Fibroblast of pulmonary artery (primary cell): ENCODE data around the gene FBXO17.
"Not testable (repeated sequence)": the region's sequence is repeated elsewhere in the genome, so short reads cannot be mapped to it uniquely, and the experiment has no call there.

Experiments used
- DNase-seq: peaks from one replicate; pipeline ENCODE4 v3.0.0-alpha.2; 2010; ENCODE audit warnings: low read depth
- H3K4me3 ChIP-seq: replicated peaks from 2 replicates; pipeline ENCODE4 v1.5.1; 2011; ENCODE audit warnings: low read depth, mild to moderate bottlenecking, control low read depth, low read length, moderate library complexity
- CTCF ChIP-seq: IDR thresholded peaks from 2 replicates; pipeline ENCODE4 v1.5.1; 2011; ENCODE audit warnings: mild to moderate bottlenecking, control low read depth, low read length, inconsistent platforms; ENCODE audit errors: missing control alignments

FBXO17 gene

GRCh38 chr19:39009001-39009400 lies 33.5 kb upstream of the FBXO17 start:
- DNase-seq: no peak
- TF ChIP-seq CTCF: no peak

GRCh38 chr19:39008137-39008536 lies 32.6 kb upstream of the FBXO17 start:
- TF ChIP-seq CTCF: no peak
- DNase-seq: no peak

More at GRCh38 chr19:39009001-39009400, 33.5 kb upstream of the FBXO17 start:
- H3K4me3 ChIP-seq: no peak overlapping the region

GRCh38 chr19:39007096-39007495 lies 31.6 kb upstream of the FBXO17 start:
- no peak overlapping the region for H3K4me3 ChIP-seq
- TF ChIP-seq CTCF: no peak
- DNase-seq: no peak

More at GRCh38 chr19:39008137-39008536, 32.6 kb upstream of the FBXO17 start:
- H3K4me3 ChIP-seq: no peak overlapping the region

- DNase-seq: no peak
- no peak overlapping the region for H3K4me3 ChIP-seq
- TF ChIP-seq CTCF: no peak
Observed at GRCh38 chr19:39004403-39004802, 28.9 kb upstream of the FBXO17 start.

GRCh38 chr19:39003796-39004195 lies 28.3 kb upstream of the FBXO17 start:
- no peak for DNase-seq
- H3K4me3 ChIP-seq: no peak overlapping the region
- no peak for TF ChIP-seq CTCF

GRCh38 chr19:39003188-39003587 lies 27.6 kb upstream of the FBXO17 start:
- DNase-seq: no peak
- TF ChIP-seq CTCF: no peak
- no peak overlapping the region for H3K4me3 ChIP-seq

- no peak overlapping the region for H3K4me3 ChIP-seq
- no peak for TF ChIP-seq CTCF
- DNase-seq: no peak
Observed at GRCh38 chr19:39001041-39001440, 25.5 kb upstream of the FBXO17 start.

- DNase-seq, H3K4me3 ChIP-seq: not testable (repeated sequence)
Observed at GRCh38 chr19:38997576-38997975, 22.0 kb upstream of the FBXO17 start.
